HUES6 (cell line): ENCODE data around the gene ZNF275.
"Not testable (repeated sequence)": the region's sequence is repeated elsewhere in the genome, so short reads cannot be mapped to it uniquely, and the experiment has no call there.

Experiments
- H3K27ac ChIP-seq: 2 replicates; pipeline ENCODE4 v1.7.0; 2013; ENCODE audit warnings: low read depth, mild to moderate bottlenecking, low read length, inconsistent platforms
- H3K27me3 ChIP-seq: 2 replicates; pipeline ENCODE4 v1.6.1; 2013; ENCODE audit warnings: low read length; ENCODE audit not compliant: control insufficient read depth, insufficient read depth
- H3K36me3 ChIP-seq: 2 replicates; pipeline ENCODE4 v1.6.1; 2013; ENCODE audit warnings: low read length; ENCODE audit not compliant: control insufficient read depth, insufficient read depth
- H3K4me1 ChIP-seq: 2 replicates; pipeline ENCODE4 v1.6.1; 2013; ENCODE audit warnings: low read length; ENCODE audit not compliant: control insufficient read depth, insufficient read depth
- H3K4me3 ChIP-seq: 2 replicates; pipeline ENCODE4 v1.5.1; 2013; ENCODE audit warnings: low read depth, low read length
- H3K9ac ChIP-seq: one replicate; pipeline ENCODE4 v1.6.1; 2013; ENCODE audit warnings: mild to moderate bottlenecking, low read length
- H3K9me3 ChIP-seq: 2 replicates; pipeline ENCODE4 v1.6.1; 2013; ENCODE audit warnings: low read depth, low read length; ENCODE audit not compliant: control insufficient read depth, insufficient read depth

ZNF275 gene

GRCh38 chrX:153388722-153389459 is 54.9 kb downstream of the ZNF275 start:
- no peak overlapping the region for H3K27ac ChIP-seq
- H3K4me1 ChIP-seq = no peaks in the 10 kb centered on the region
- H3K9me3 ChIP-seq = peaks cover 40% of the 10 kb centered on the region; the same call in 1 of the 2 replicates
- H3K9ac ChIP-seq = no peak overlapping the region
- H3K27me3 ChIP-seq = no peaks in the 10 kb centered on the region
- H3K4me3 ChIP-seq = no peak overlapping the region
- no peaks in the 10 kb centered on the region for H3K36me3 ChIP-seq

GRCh38 chrX:153389460-153389768 is 55.5 kb downstream of the ZNF275 start:
- H3K9ac ChIP-seq, H3K27me3 ChIP-seq, H3K36me3 ChIP-seq, H3K4me1 ChIP-seq, H3K27ac ChIP-seq, H3K4me3 ChIP-seq: not testable (repeated sequence)
- peaks cover 39% of the 10 kb centered on the region; the same call in 1 of the 2 replicates for H3K9me3 ChIP-seq

GRCh38 chrX:153392642-153393321 is 58.8 kb downstream of the ZNF275 start:
- Histone ChIP-seq H3K4me1 (peaks cover 5% of the 10 kb centered on the region; the same call in 1 of the 2 replicates), H3K9me3 (peaks cover 35% of the 10 kb centered on the region; the same call in 1 of the 2 replicates), H3K27me3 (no peaks in the 10 kb centered on the region), H3K36me3 (no peaks in the 10 kb centered on the region), H3K4me3 (no peak overlapping the region), H3K9ac (no peak overlapping the region), H3K27ac (no peak overlapping the region)

GRCh38 chrX:153394612-153395011 is 60.7 kb downstream of the ZNF275 start:
- H3K9me3 ChIP-seq = peaks cover 31% of the 10 kb centered on the region; the same call in 1 of the 2 replicates
- no peaks in the 10 kb centered on the region; the same call in 1 of the 2 replicates for H3K27me3 ChIP-seq
- no peak overlapping the region for H3K4me3 ChIP-seq
- peaks cover 5% of the 10 kb centered on the region; the same call in 1 of the 2 replicates for H3K4me1 ChIP-seq
- no peak overlapping the region for H3K9ac ChIP-seq
- H3K27ac ChIP-seq = no peak overlapping the region
- H3K36me3 ChIP-seq = no peaks in the 10 kb centered on the region

- H3K9me3 ChIP-seq = peaks cover 22% of the 10 kb centered on the region; the same call in 1 of the 2 replicates
- no peak overlapping the region for H3K27ac ChIP-seq
- peaks cover 5% of the 10 kb centered on the region; the same call in 1 of the 2 replicates for H3K4me1 ChIP-seq
- H3K36me3 ChIP-seq = no peaks in the 10 kb centered on the region
- H3K9ac ChIP-seq = no peak overlapping the region
- H3K4me3 ChIP-seq = no peak overlapping the region
- no peaks in the 10 kb centered on the region; the same call in 1 of the 2 replicates for H3K27me3 ChIP-seq
Measured at GRCh38 chrX:153395613-153396319, 61.8 kb downstream of the ZNF275 start.

GRCh38 chrX:153396320-153397195 is 62.6 kb downstream of the ZNF275 start:
- Histone ChIP-seq H3K36me3 (no peaks in the 10 kb centered on the region), H3K27me3 (no peaks in the 10 kb centered on the region; the same call in 1 of the 2 replicates), H3K9ac (no peak overlapping the region), H3K9me3 (peaks cover 20% of the 10 kb centered on the region; the same call in 1 of the 2 replicates), H3K27ac (no peak overlapping the region), H3K4me1 (peaks cover 5% of the 10 kb centered on the region; the same call in 1 of the 2 replicates), H3K4me3 (no peak overlapping the region)

- H3K9ac ChIP-seq = no peak overlapping the region
- H3K27me3 ChIP-seq = no peaks in the 10 kb centered on the region; the same call in 1 of the 2 replicates
- no peak overlapping the region for H3K4me3 ChIP-seq
- no peak overlapping the region for H3K27ac ChIP-seq
- H3K36me3 ChIP-seq = no peaks in the 10 kb centered on the region
- H3K4me1 ChIP-seq = peaks cover 5% of the 10 kb centered on the region; the same call in 1 of the 2 replicates
- H3K9me3 ChIP-seq = peaks cover 12% of the 10 kb centered on the region; the same call in 1 of the 2 replicates
Measured at GRCh38 chrX:153397256-153397960, 63.5 kb downstream of the ZNF275 start.

- peaks cover 11% of the 10 kb centered on the region; the same call in 1 of the 2 replicates for H3K9me3 ChIP-seq
- peaks cover 5% of the 10 kb centered on the region; the same call in 1 of the 2 replicates for H3K4me1 ChIP-seq
- no peaks in the 10 kb centered on the region for H3K36me3 ChIP-seq
- no peak overlapping the region for H3K9ac ChIP-seq
- no peak overlapping the region for H3K27ac ChIP-seq
- H3K27me3 ChIP-seq = no peaks in the 10 kb centered on the region; the same call in 1 of the 2 replicates
- no peak overlapping the region for H3K4me3 ChIP-seq
Measured at GRCh38 chrX:153398275-153398960, 64.5 kb downstream of the ZNF275 start.

GRCh38 chrX:153400146-153401132 is 66.5 kb downstream of the ZNF275 start:
- Histone ChIP-seq H3K4me3 (no peak overlapping the region), H3K27ac (no peak overlapping the region), H3K9me3 (peaks cover 15% of the 10 kb centered on the region; the same call in 1 of the 2 replicates), H3K27me3 (peaks cover 10% of the 10 kb centered on the region; the same call in 1 of the 2 replicates), H3K9ac (no peak overlapping the region), H3K36me3 (no peaks in the 10 kb centered on the region), H3K4me1 (no peaks in the 10 kb centered on the region)
